Neuron (in vitro differentiated cells): ENCODE results near the gene SH2D1A.
"Not testable (repeated sequence)": the region's sequence is repeated elsewhere in the genome, so short reads cannot be mapped to it uniquely, and the experiment has no call there.

Source experiments
- H2AFZ ChIP-seq: one replicate; pipeline ENCODE4 v1.6.1; 2013; ENCODE audit warnings: low read depth, mild to moderate bottlenecking, inconsistent platforms, low read length, moderate library complexity
- H3K27me3 ChIP-seq: one replicate; pipeline ENCODE4 v1.6.1; 2013; ENCODE audit warnings: low read length; ENCODE audit not compliant: insufficient read depth
- H3K36me3 ChIP-seq: one replicate; pipeline ENCODE4 v1.6.1; 2013; ENCODE audit warnings: low read length; ENCODE audit not compliant: insufficient read depth
- H3K4me1 ChIP-seq: one replicate; pipeline ENCODE4 v1.6.1; 2013; ENCODE audit warnings: low read length; ENCODE audit not compliant: insufficient read depth
- H3K4me3 ChIP-seq: 2 replicates; pipeline ENCODE4 v1.5.1; 2013; ENCODE audit warnings: mild to moderate bottlenecking, low read length, moderate library complexity
- H3K9me3 ChIP-seq: one replicate; pipeline ENCODE4 v1.6.1; 2013; ENCODE audit warnings: low read length

The SH2D1A gene

GRCh38 chrX:124408380-124408779 is 62.0 kb downstream of the SH2D1A start:
- not testable (repeated sequence) for H3K4me1 ChIP-seq, H2AFZ ChIP-seq, H3K27me3 ChIP-seq, H3K4me3 ChIP-seq, H3K36me3 ChIP-seq, H3K9me3 ChIP-seq

GRCh38 chrX:124413244-124413643 is 66.9 kb downstream of the SH2D1A start:
- Histone ChIP-seq H3K4me3 (no peak overlapping the region), H3K27me3 (peaks cover 9% of the 10 kb centered on the region), H3K36me3 (no peaks in the 10 kb centered on the region), H2AFZ (no peak overlapping the region), H3K9me3 (no peaks in the 10 kb centered on the region), H3K4me1 (no peaks in the 10 kb centered on the region)

- H3K27me3 ChIP-seq = peaks cover 9% of the 10 kb centered on the region
- no peak overlapping the region for H2AFZ ChIP-seq
- H3K4me3 ChIP-seq = no peak overlapping the region
- H3K9me3 ChIP-seq = no peaks in the 10 kb centered on the region
- no peaks in the 10 kb centered on the region for H3K36me3 ChIP-seq
- H3K4me1 ChIP-seq = no peaks in the 10 kb centered on the region
Observed at GRCh38 chrX:124414281-124414680, 67.9 kb downstream of the SH2D1A start.

- Histone ChIP-seq H2AFZ (no peak overlapping the region), H3K4me3 (no peak overlapping the region), H3K9me3 (no peaks in the 10 kb centered on the region), H3K36me3 (no peaks in the 10 kb centered on the region), H3K27me3 (peaks cover 9% of the 10 kb centered on the region), H3K4me1 (no peaks in the 10 kb centered on the region)
Observed at GRCh38 chrX:124415115-124415800, 68.9 kb downstream of the SH2D1A start.

- Histone ChIP-seq H3K4me1 (no peaks in the 10 kb centered on the region), H2AFZ (no peak overlapping the region), H3K9me3 (no peaks in the 10 kb centered on the region)
Observed at GRCh38 chrX:124421898-124422655, 75.7 kb downstream of the SH2D1A start.

More at GRCh38 chrX:124421898-124422655, 75.7 kb downstream of the SH2D1A start:
- Histone ChIP-seq H3K27me3 (no peaks in the 10 kb centered on the region), H3K4me3 (no peak overlapping the region), H3K36me3 (no peaks in the 10 kb centered on the region)
